ENCODE data around the gene CREB5. TPM values are rescaled to one million over a fixed set of nuclear protein-coding genes. Genes with fewer than 3 reads are reported as not detected.

Gene CREB5
- total and polyA plus RNA-seq, 2 experiments from 2014 or later: 2.4 to 4.4 TPM

- Histone ChIP-seq H3K79me2 (replicated peaks; ENCODE audit: insufficient read depth) (no peaks in the 10 kb centered on the region), H3K4me3 (no peak overlapping the region), H3F3A (replicated peaks; ENCODE audit: low read depth) (no peaks in the 10 kb centered on the region), H3K27me3 (ENCODE audit: insufficient read depth) (no peaks in the 10 kb centered on the region), H3K4me1 (ENCODE audit: insufficient read depth) (no peaks in the 10 kb centered on the region), H3K4me2 (no peak overlapping the region), H3K36me3 (ENCODE audit: insufficient read depth) (no peaks in the 10 kb centered on the region), H2AFZ (no peak overlapping the region), H3K9me2 (ENCODE audit: insufficient read depth) (0 out of 2 replicates have a peak, but pooled peaks cover 3% of the 10 kb centered on the region), H3K27ac (ENCODE audit: low read depth) (no peak overlapping the region), H4K20me1 (replicated peaks; ENCODE audit: insufficient read depth) (no peaks in the 10 kb centered on the region)
- TF ChIP-seq REST (IDR thresholded peaks at IDR 0.05; ENCODE audit: unreplicated experiment) (no peak), ETS1 (IDR thresholded peaks at IDR 0.05) (no peak), ZNF331 (CRISPR knock-in tag; IDR thresholded peaks at IDR 0.05; ENCODE audit: low read depth) (no peak), ZNF114 (CRISPR knock-in tag; IDR thresholded peaks at IDR 0.05) (no peak), EZH2phosphoT487 (IDR thresholded peaks at IDR 0.05; ENCODE audit: unreplicated experiment) (no peak), CTCF (conservative IDR thresholded peaks at IDR 0.05; ENCODE audit: low read depth in 2 of 2) (no peak), NANOG (IDR thresholded peaks at IDR 0.05; ENCODE audit: borderline replicate concordance) (no peak), CREB1 (CRISPR knock-in tag; IDR thresholded peaks at IDR 0.05; ENCODE audit: low read depth) (no peak), JUNB (IDR thresholded peaks at IDR 0.05; ENCODE audit: unreplicated experiment) (no peak), ZNF462 (CRISPR knock-in tag; IDR thresholded peaks at IDR 0.05) (no peak), EZH2 (IDR thresholded peaks at IDR 0.05; ENCODE audit: low read depth, unreplicated experiment) (no peak), STAT1 (IDR thresholded peaks at IDR 0.05; ENCODE audit: unreplicated experiment) (no peak)
- DNase-seq (ENCODE audit: low spot score) (no peak), ATAC-seq (no peak)
- H3K36me3 Mint-ChIP-seq (ENCODE audit: low read depth): no peaks in the 10 kb centered on the region
- no peak overlapping the region for H3K27ac Mint-ChIP-seq
- H3K4me1 Mint-ChIP-seq: no peaks in the 10 kb centered on the region; the same call in 2 of the 3 replicates
- H3K27me3 Mint-ChIP-seq (ENCODE audit: insufficient read depth, low read depth, poor library complexity): peaks cover 9% of the 10 kb centered on the region
- H3K9me3 Mint-ChIP-seq: no peaks in the 10 kb centered on the region; the same call in 2 of the 3 replicates
- H3K4me3 Mint-ChIP-seq: no peak overlapping the region
Observed at GRCh38 chr7:28858895-28859294, 446.6 kb downstream of the CREB5 start.
